GM18867 (cell line): Measurements from ENCODE around the gene DOCK3.
"Not testable (repeated sequence)": the region's sequence is repeated elsewhere in the genome, so short reads cannot be mapped to it uniquely, and the experiment has no call there.

Source experiments
- ATAC-seq: cut with Tn5 transposase; IDR thresholded peaks from one replicate; pipeline ENCODE4 v1.9.1; 2021; ENCODE audit warnings: mild to moderate bottlenecking, moderate library complexity; ENCODE audit not compliant: unreplicated experiment

DOCK3 gene

DNA sequence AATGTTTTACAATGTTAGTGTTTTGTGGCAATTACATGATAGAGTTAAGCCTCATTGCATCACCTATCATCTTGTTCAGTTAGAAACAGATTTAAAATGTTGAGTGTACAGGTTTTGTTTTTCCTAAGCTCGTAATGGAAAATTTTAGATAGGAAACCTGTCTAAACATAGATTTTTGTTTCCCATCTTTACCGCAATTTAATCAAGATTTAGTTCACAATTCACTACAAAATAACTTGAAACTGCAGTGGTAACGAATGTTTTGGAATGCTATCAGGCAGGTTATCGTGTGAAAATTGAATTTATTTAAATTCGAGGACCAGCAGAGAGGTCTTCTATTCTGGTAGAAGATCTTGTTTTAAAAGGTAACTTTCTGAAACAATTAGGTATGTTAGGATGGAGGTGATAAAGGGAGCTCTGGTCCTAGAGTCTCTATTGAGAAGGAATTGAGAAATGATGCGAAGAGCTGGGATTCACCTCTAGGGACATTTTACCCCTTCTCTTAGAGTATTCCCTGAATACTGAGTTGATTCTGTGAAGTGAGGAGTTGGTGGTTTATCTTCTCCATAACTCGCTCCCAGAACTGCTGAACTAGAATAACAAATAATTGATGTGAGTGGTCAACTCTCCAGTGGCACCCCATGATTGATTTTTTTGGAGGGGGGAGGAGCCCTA, 1.4 kb downstream of the DOCK3 start:
- no peak for ATAC-seq

DNA sequence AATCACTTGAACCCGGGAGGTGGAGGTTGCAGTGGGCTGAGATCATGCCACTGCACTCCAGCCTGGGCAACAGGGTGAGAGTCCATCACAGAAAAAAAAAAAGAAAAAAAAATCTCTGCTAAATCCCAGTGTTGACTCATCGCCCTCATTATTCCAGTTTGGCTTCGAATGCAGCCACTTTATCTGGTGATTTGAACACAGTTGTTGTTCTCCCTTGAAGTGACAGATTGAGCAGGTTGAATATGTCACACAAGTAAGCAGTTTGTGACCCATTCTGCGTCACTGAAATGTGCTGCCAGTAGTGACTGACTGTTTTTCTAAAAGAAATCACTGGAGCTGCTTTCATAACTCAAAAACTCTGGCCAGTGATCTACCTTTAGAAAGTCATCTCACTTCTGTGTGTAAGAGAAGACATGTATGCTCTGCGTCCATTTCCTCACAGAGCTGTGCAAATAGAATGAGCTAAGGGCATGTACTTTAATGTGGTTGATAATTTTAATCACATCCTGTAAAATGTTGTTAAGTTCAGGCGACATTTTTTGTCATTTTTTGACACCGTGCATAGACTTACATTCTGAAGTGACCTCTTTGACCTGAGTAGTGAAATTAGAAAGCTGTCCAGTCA, 12.5 kb downstream of the DOCK3 start:
- ATAC-seq: no peak

DNA sequence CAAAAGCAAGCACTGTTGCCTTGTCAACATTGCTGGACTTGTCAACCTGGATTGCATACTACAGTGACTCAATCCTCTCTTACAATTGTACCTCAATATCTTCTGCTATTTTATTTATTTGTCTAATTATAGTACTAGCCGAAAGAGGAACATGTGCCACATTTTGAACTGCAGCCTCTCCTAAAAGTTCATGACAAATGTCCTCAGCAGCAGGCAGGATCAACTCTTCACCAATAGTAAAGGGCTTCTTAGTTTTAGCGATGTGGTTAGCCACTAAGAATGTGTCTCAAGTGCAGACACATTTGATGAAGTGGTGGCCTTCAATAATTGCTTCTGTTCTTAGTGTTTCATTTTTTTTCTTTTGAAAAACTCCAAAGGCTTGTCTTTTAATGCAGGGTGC, 13.2 kb downstream of the DOCK3 start:
- no peak for ATAC-seq

DNA sequence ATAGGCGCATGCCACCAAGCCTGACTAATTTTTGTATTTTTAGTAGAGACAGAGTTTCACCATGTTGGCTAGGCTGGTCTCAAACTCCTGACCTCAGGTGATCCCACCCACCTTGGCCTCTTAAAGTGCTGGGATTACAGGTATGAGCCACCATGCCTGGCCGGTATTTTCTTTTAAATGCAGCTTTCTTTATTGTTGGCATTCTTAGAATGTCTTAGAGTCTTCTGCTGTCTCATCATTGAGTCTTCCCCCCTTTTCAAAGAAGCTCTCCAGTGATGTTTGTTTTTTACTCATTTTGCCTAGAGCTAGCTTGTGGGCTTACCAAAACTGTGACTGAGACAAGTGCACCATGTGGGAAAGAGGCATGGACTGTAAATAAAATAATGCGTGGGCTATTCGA, 13.9 kb downstream of the DOCK3 start:
- not testable (repeated sequence) for ATAC-seq

DNA sequence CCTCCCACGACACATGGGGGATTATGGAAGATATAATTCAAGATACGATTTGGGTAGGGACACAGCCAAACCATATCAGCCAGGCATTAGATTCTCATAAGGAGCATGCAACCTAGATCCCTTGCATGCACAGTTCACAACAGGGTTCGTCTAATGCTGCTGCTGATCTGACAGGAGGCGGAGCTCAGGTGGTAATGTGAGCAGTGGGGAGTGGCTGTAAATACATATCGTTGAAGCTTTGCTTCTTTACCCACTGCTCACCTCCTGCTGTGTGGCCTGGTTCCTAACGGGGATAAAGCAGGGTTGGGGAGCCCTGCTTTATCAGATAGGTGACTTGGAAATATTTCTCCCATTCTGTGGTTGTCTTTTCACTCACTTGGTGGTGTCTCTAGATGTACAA, 14.8 kb downstream of the DOCK3 start:
- no peak for ATAC-seq

DNA sequence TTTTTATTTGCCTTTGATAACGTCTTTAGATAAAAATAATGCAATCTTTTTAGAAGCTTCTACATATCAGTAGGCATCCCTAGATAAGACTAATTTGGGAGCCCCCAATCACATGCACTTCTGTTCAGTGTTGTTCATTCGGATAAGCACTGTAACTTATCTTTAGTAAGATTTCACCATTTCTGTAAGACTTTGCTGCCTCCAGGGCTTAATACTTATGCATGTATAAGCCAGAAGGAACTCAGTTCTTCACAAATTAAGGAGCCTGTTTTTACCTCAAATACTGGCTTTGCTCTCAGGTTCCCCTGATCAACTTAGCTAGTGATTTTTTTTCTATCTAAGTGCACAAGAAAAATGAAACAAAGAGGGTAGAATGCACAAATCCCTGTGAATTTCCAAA, 20.3 kb downstream of the DOCK3 start:
- ATAC-seq: no peak

DNA sequence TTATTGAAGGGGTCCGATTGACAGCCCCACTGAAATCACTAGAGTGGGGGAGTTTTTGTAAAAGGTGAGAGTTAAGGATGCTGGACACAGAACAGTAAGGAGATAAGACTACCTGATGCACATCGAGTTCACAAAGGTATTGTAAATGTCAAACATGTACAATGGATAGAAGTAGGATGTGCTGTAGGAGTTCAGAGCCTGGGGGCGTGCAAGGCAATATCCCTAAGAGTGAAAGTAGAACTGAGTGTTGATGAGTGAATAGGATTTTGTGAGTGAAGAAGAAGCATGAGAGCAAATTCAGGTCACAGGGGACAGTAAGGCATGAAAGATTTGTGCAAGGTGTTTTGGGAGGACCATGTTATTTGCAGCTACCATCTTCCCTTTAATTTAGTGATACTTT, 21.5 kb downstream of the DOCK3 start:
- ATAC-seq: no peak

DNA sequence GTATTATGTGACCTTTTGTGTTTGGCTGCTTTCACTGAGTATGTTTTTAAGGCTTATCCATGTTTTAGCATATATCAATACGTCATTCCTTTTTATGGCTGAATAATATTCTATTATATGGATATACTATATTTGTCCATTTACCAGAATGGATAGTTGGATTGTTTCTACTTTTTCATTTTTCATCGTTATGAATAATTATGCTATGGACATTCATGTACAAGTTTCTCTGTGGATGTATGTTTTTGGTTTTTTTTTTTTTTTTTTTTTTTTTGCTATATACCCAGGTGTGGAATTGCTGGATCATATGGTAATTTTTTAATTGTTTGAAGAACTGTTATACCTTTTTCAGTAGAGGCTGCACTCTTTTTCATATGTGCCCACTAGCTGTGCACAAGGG, 23.5 kb downstream of the DOCK3 start:
- no peak for ATAC-seq

DNA sequence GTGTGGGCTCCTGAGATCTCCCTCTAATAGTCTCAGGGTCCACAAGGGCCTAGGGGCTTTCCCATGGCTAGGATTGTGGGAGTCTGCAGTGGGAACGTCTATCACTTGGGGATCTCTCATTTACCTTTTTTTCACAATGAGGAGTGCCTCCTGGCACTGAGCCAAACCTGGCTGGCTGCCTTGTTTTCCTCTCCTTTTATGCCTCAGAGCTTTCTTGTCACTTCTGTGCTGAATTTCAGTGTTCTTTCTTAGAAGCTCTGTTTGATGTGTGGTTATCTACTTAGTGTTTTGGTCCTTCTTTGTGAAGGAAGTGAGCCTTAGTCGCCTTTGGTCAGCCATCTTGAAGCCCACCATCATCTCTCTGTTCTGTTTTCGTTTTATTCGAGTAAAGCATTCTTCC, 33.9 kb downstream of the DOCK3 start:
- no peak for ATAC-seq

DNA sequence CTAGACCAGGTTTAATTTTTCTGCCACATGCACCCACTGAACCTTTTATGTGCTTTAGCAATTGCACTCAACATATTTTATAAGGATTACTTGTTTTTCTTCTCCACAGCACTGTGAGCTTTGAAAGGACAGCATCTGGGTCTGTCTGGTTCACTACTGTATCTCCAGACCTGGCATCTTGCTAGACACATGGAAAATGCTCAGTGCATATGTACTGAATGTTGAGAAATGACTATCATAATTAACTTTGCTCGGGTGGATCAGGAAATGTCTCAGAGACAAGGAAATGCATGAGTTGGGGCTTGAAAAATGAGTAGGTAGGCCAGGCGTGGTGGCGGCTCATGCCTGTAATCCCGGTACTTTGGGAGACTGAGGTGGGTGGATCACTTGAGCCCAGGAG, 40.2 kb downstream of the DOCK3 start:
- ATAC-seq: no peak

DNA sequence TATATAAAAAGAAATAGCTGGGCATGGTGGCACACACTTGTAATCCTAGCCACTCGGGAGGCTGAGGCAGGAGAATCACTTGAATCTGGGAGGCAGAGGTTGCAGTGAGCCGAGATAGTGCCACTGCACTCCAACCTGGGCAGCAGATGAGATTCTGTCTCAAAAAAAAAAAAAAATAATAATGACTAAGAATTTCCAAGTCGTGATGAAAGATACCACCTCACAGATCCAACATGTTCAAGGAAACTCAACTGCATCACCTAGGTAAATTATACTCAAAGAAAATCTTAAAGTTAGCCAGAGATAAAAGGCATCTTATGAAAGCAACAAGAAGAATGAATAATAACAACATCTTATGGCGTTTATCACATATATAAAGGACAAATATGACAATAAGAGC, 50.1 kb downstream of the DOCK3 start:
- no peak for ATAC-seq

DNA sequence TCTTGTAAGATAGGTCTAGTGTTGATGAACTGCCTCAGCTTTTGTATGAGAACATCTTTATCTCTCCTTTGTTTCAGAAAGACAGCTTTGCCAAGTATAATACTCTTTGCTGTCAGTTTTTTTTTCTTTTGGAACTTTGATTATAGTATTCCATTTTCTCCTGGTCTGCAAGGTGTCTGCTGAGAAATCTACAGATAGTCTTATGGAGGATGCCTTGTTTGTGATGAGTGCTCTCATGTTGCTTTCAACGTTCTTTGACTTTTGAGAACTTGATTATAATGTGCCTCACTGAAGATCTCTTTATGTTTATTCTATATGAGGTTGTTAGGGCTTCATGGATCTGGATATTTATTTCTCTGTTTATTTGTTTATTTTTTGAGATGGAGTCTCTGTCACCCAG, 60.3 kb downstream of the DOCK3 start:
- no peak for ATAC-seq

DNA sequence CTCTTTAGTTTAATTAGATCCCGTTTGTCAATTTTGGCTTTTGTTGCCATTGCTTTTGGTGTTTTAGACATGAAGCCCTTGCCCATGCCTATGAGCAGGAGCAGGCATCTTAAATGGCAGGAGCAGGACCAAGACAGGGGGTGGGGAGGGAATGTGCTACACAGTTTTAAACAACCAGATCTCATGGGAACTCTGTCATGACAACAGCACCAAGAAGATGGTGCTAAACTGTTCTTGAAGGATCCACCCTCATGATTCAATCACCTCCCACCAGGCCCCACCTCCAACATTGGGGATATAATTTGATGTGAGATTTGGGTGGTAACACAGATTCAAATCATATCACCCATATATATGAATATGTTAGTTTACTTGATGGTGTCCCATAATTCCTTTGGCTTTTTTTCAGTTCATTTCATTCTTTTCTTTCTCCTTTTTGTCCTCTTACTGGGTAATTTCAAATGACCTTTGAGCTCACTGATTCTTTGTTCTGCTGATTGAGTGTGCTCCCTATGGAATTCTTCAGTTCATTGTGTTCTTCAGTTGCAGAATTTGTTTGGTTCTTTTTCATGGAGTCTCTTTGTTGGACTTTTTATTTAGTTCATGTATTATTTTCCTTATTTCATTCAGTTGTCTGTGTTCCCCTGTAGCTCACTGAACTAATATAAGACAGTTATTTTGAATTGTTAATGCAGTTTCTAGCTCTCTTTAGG, 62.6 kb downstream of the DOCK3 start:
- no peak for ATAC-seq

DNA sequence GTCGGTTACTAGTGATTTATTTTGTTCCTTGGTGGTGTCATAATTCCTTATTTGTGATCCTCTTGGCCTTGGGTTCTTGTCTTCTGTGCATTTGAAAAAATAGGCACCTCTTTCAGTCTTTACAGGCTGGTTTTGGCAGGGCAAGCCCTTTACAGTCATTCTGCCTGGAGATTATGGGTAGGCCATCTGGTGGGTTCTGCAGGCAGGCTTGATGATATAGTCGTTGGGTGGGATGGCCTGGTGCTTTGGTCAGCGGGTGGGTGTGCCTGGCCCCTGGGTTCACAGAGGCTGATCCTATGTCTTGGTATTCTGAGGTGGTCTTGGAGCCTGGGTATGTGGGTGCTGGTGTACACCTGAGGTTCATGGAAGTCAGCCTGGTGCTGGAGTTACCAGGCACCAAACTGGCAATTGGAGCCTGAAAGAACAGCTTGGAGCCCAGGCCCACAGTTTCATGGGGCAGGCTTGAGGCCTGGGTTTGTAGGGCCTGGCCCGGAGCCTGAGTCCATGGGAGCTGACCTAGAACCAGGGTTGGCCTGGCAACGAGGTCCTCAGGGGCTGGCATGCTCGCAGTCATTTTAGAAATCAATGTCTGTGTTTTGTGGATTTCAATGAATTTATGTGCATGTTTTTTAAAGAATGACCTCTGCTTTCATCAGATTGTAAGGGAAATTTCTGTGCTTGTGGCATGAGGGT, 63.3 kb downstream of the DOCK3 start:
- ATAC-seq: no peak

DNA sequence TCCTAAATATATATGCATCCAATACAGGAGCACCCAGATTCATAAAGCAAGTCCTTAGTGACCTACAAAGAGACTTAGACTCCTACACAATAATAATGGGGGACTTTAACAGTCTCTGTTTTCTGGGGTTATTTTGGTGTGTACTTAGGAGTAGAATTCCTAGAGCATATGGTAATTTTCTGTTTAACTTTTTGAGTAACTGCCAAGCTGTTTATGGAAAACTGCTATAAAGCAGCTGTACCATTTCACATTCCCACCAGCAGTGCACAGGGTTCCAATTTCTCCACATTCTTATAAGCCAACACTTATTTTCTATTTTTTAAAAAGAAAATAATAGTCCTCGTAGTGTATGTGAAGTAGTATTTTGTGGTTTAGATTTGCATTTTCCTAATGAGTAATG, 68.9 kb downstream of the DOCK3 start:
- ATAC-seq: no peak

DNA sequence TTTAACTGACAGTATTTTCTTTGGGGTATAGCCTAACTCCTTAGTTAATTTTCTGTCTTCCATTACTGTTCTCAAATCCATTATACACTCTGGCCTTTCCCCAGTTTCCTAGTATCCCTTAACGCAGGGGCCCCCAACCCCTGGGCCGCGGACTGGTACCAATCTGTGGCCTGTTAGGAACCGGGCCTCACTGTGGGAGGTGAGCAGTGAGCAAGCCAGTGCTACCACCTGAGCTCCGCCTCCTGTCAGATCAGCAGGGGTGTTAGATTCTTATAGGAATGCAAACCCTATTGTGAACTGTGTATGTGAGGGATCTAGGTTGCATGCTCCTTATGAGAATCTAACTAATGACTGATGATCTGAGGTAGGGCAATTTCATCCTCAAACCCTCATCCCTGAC, 75.1 kb downstream of the DOCK3 start:
- ATAC-seq: no peak

DNA sequence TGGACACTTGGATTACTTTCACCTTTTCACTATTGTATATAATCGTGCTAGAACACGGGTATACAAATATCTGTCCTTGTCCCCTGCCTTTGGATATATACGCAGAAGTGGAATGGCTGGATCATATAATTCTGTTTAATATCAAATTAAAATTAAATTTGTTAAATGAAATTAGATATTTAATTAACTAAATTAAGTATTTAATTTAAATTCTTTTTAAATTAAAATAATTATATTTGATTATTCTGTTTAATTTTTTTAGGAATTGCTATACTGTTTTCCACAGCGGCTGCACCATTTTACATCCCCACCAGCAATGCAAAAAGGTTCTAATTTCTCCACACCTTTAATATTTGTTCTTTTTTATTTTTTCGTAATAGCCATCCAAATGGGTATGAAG, 84.3 kb downstream of the DOCK3 start:
- ATAC-seq: no peak

DNA sequence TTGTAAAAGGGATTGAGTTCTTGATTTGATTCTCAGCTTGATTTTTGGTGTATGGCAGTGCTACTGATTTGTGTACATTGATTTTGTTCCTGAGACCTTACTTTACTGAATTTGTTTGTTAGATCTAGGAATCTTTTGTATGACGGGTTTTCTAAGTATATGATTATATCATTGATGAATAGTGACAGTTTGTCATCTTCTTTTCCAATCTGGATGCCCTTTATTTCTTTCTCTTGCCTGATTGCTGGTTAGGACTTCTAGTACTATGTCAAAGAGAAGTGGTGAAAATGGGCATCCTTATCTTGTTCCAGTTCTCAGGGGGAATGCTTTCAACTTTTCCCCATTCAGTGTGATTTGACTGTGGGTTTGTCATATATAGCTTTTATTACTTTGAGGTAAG, 103.0 kb downstream of the DOCK3 start:
- ATAC-seq: no peak

DNA sequence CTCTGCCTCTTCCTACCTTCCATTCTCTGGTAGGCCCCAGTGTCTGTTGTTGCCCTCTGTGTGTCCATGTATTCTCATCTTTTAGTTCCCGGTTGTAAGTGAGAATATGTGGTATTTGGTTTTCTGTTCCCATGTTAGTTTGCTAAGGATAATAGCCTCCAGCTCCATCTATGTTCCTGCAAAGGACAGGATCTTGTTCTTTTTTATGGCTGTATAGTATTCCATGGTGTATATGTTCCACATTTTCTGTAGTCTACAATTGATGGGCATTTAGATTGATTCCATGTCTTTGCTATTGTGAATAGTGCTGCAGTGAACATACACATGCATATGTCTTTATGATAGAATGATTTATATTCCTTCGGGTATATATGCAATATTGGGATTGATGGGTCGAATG, 107.0 kb downstream of the DOCK3 start:
- not testable (repeated sequence) for ATAC-seq

DNA sequence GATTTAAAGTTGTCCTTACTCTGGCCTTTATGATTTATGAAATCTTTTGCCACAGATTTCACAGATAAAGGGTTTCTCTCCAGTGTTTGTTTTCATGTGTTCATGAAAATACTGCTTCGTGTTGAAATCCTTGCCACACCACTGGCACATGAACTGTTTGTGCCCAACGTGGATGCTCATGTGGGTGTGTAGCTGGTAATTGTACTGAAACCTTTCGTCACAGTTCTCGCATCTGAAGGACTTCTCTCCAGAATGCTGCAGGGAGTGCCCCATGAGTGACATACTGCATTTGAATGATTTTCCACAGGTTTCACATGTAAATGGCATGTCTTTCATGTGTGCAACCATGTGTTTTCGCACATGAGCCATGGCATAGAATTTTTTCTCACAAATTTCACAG, 111.9 kb downstream of the DOCK3 start:
- no peak for ATAC-seq

DNA sequence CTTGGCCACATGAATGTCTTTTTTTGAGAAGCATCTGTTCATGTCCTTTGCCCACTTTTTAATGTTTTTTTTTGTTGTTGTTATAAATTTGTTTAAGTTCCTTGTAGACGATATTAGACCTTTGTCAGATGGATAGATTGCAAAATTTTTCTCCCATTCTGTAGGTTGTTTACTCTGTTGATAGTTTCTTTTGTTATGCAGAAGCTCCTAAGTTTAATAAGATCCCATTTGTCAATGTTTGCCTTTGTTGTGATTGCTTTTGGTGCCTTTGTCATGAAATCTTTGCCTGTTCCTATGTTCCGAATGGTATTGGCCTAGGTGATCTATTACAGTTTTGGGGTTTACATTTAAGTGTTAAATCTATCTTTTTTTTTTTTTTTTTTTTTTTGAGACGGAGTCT, 116.2 kb downstream of the DOCK3 start:
- not testable (repeated sequence) for ATAC-seq

DNA sequence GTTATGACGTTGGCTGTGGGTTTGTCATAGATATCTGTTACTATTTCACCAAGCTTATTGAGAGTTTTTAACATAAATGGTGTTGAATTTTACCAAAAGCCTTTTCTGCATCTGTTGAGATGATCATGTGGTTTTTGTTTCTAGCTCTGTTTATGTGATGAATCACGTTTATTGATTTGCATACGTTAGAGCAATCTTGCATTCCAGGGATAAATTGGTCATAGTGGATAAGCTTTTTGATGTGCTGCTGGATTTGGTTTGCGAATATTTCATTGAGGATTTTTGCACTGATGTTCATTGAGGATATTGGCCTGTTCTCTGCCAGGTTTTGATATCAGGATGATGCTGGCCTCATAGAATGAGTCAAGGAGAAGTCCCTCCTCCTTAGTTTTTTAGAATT, 117.8 kb downstream of the DOCK3 start:
- ATAC-seq: no peak
